ENCODE results near the gene RTCA. TPM values are rescaled to one million over a fixed set of nuclear protein-coding genes. Genes with fewer than 3 reads are reported as not detected.

RTCA gene
- total RNA-seq, 1 experiment from 2014 or later = 41.7 TPM

DNA sequence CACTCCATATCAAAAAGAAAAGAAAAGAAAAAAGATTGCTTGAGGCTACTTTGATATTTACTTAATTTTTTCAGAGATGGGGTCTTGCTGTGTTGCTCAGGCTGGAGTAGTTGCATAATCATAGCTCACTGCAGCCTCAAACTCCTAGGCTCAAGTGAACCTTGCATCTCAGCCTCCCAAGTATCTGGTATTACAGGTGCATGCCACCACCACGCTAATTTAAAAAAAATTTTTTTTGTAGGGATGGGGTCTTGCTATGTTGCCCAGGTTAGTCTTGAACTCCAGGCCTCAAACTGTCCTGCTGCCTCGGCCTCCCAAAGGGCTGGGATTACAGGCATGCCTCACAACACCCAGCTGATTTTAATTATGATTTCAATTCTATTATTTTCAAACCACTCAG lies 38.2 kb downstream of the RTCA start:
- Histone ChIP-seq H4K20me1 (ENCODE audit: low read length) (no peaks in the 10 kb centered on the region), H3K9me2 (replicated peaks; ENCODE audit: low read length) (no peaks in the 10 kb centered on the region), H3K27me3 (ENCODE audit: low read length) (no peaks in the 10 kb centered on the region), H3K4me2 (ENCODE audit: low read length) (no peak overlapping the region), H3K9ac (ENCODE audit: low read length) (no peak overlapping the region), H3K79me2 (ENCODE audit: low read length) (no peaks in the 10 kb centered on the region), H3K4me3 (ENCODE audit: low read length) (no peak overlapping the region), H3K36me3 (ENCODE audit: low read depth, low read length) (no peaks in the 10 kb centered on the region), H3K27ac (ENCODE audit: low read length) (no peak overlapping the region), H3K4me1 (ENCODE audit: insufficient read depth, low read length) (no peaks in the 10 kb centered on the region; the same call in 1 of the 2 replicates), H3K9me3 (ENCODE audit: low read length) (no peaks in the 10 kb centered on the region), H2AFZ (ENCODE audit: low read length) (no peak overlapping the region), H3F3A (ENCODE audit: low read length, unreplicated experiment) (no peaks in the 10 kb centered on the region)
- no peak for ATAC-seq
- no peak for DNase-seq
- ChIA-PET POLR2A (ENCODE audit: unreplicated experiment) (no interaction called here), CTCF (no interaction called here)
- TF ChIP-seq, protein P1, sequence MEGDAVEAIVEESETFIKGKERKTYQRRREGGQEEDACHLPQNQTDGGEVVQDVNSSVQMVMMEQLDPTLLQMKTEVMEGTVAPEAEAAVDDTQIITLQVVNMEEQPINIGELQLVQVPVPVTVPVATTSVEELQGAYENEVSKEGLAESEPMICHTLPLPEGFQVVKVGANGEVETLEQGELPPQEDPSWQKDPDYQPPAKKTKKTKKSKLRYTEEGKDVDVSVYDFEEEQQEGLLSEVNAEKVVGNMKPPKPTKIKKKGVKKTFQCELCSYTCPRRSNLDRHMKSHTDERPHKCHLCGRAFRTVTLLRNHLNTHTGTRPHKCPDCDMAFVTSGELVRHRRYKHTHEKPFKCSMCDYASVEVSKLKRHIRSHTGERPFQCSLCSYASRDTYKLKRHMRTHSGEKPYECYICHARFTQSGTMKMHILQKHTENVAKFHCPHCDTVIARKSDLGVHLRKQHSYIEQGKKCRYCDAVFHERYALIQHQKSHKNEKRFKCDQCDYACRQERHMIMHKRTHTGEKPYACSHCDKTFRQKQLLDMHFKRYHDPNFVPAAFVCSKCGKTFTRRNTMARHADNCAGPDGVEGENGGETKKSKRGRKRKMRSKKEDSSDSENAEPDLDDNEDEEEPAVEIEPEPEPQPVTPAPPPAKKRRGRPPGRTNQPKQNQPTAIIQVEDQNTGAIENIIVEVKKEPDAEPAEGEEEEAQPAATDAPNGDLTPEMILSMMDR (conservative IDR thresholded peaks at IDR 0.05; ENCODE audit: low read depth, low read length) = no peak
- no peak for TF ChIP-seq EZH2phosphoT487 (IDR thresholded peaks at IDR 0.05; ENCODE audit: borderline replicate concordance, low read length)
- no peak for TF ChIP-seq EZH2 (IDR thresholded peaks at IDR 0.05; ENCODE audit: low read length, unreplicated experiment)
- intact Hi-C loops (cut with micrococcal nuclease) = no loop called here
- no TSS peak for BruUV-seq (replicated peaks)

DNA sequence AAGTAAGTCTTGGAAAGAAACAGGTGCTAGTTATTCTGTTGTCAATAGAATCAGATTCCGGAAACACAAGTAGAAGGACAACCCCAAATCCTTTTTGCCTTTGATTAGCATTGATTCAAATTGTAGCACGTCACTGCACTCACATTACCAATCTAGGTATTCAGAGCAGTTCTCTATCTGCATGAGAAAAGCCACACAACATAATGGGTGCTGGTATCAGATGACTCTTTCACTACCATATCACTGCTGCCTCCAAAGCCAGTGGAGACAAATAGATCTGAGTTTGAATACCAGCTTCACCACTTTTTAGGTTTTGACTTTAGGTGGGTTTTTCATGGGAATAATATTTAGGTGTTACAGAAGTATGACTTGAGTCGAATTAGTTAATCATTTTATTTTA lies 38.9 kb downstream of the RTCA start:
- no peak for TF ChIP-seq EZH2 (IDR thresholded peaks at IDR 0.05; ENCODE audit: low read length, unreplicated experiment)
- TF ChIP-seq EZH2phosphoT487 (IDR thresholded peaks at IDR 0.05; ENCODE audit: borderline replicate concordance, low read length) = no peak
- TF ChIP-seq, protein P1 (conservative IDR thresholded peaks at IDR 0.05; ENCODE audit: low read depth, low read length) = no peak
- H3K27ac ChIP-seq (ENCODE audit: low read length) = no peak overlapping the region
- no peaks in the 10 kb centered on the region for H3K36me3 ChIP-seq (ENCODE audit: low read depth, low read length)
- ATAC-seq (no peak), DNase-seq (no peak)
- no peaks in the 10 kb centered on the region for H4K20me1 ChIP-seq (ENCODE audit: low read length)
- no peak overlapping the region for H3K4me2 ChIP-seq (ENCODE audit: low read length)
- H3K4me1 ChIP-seq (ENCODE audit: insufficient read depth, low read length) = no peaks in the 10 kb centered on the region; the same call in 1 of the 2 replicates
- no TSS peak for BruUV-seq (replicated peaks)
- no peaks in the 10 kb centered on the region for H3K79me2 ChIP-seq (ENCODE audit: low read length)
- no peak overlapping the region for H2AFZ ChIP-seq (ENCODE audit: low read length)
- H3F3A ChIP-seq (ENCODE audit: low read length, unreplicated experiment) = no peaks in the 10 kb centered on the region
- no peaks in the 10 kb centered on the region for H3K9me2 ChIP-seq (replicated peaks; ENCODE audit: low read length)
- H3K4me3 ChIP-seq (ENCODE audit: low read length) = no peak overlapping the region
- ChIA-PET CTCF (no interaction called here), POLR2A (ENCODE audit: unreplicated experiment) (no interaction called here)
- intact Hi-C loops (cut with micrococcal nuclease) = loop anchor here (5.0 kb wide), 1 partner anchor 47 kb away; the partner anchor contains the start of gene CDC14A
- H3K9ac ChIP-seq (ENCODE audit: low read length) = no peak overlapping the region
- no peaks in the 10 kb centered on the region for H3K9me3 ChIP-seq (ENCODE audit: low read length)
- no peaks in the 10 kb centered on the region for H3K27me3 ChIP-seq (ENCODE audit: low read length)

DNA sequence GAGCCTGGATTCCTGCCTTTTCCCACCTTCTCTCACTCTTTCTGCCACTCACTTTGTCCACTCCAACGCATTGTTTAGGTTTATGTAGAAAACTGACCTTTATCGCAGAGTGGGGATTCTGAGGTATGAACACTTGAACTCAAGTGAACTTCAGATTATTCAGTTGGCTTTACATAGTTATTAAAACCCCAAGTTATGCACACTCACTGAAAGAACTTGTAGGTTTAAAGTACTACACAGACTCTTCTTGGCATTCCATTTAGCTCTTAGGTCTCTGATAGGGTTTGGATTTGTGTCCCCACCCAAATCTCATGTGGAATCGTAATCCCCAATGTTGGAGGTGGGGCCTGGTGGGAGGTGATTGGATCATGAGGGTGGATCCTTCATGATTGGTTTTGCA lies 39.9 kb downstream of the RTCA start:
- ATAC-seq (no peak), DNase-seq (no peak)
- Histone ChIP-seq H3F3A (ENCODE audit: low read length, unreplicated experiment) (no peaks in the 10 kb centered on the region), H3K79me2 (ENCODE audit: low read length) (no peaks in the 10 kb centered on the region), H3K27me3 (ENCODE audit: low read length) (no peaks in the 10 kb centered on the region), H4K20me1 (ENCODE audit: low read length) (no peaks in the 10 kb centered on the region), H3K9me2 (replicated peaks; ENCODE audit: low read length) (no peaks in the 10 kb centered on the region), H3K4me3 (ENCODE audit: low read length) (no peak overlapping the region), H3K36me3 (ENCODE audit: low read depth, low read length) (no peaks in the 10 kb centered on the region), H3K4me1 (ENCODE audit: insufficient read depth, low read length) (no peaks in the 10 kb centered on the region; the same call in 1 of the 2 replicates), H3K4me2 (ENCODE audit: low read length) (no peak overlapping the region), H2AFZ (ENCODE audit: low read length) (no peak overlapping the region), H3K9me3 (ENCODE audit: low read length) (no peaks in the 10 kb centered on the region), H3K9ac (ENCODE audit: low read length) (no peak overlapping the region), H3K27ac (ENCODE audit: low read length) (no peak overlapping the region)
- ChIA-PET POLR2A (ENCODE audit: unreplicated experiment) (no interaction called here), CTCF (no interaction called here)
- intact Hi-C loops (cut with micrococcal nuclease) = loop anchor here (5.0 kb wide), 1 partner anchor 46 kb away; the partner anchor contains the start of gene CDC14A
- no TSS peak for BruUV-seq (replicated peaks)
- TF ChIP-seq EZH2 (IDR thresholded peaks at IDR 0.05; ENCODE audit: low read length, unreplicated experiment) (no peak), EZH2phosphoT487 (IDR thresholded peaks at IDR 0.05; ENCODE audit: borderline replicate concordance, low read length) (no peak)
- TF ChIP-seq, protein P1 (conservative IDR thresholded peaks at IDR 0.05; ENCODE audit: low read depth, low read length) = no peak

Measured in PC-3 (cell line).